Measurements from ENCODE around the gene CHRNA7.
"Not testable (repeated sequence)": the region's sequence is repeated elsewhere in the genome, so short reads cannot be mapped to it uniquely, and the experiment has no call there.

DNA sequence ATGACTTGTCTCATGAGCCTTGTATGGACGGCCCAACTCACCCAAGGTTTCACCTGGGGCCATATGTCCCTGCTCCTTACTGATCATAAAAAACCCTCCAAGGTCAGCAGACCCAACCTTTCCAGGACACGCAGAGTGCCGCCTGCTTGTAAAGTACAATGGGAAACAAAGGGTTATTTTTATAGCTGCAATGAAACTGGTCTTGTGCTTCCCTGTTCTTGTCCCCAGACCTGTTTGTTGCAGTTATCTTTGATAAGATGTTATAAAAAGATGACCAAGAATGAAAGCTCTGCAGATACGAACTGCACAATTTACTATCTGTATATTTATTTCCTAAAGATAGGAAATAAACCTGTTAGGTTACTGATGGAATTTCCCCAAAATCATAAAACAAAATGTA, 136.0 kb downstream of the CHRNA7 start:
- TF ChIP-seq CTCF (IDR thresholded peaks at IDR 0.05; ENCODE audit: insufficient read depth, low read depth, low read length); EZH2 (IDR thresholded peaks at IDR 0.05; ENCODE audit: insufficient read depth, low read length): not testable (repeated sequence)
